ENCODE data around the gene P2RY13. TPM values are rescaled to one million over a fixed set of nuclear protein-coding genes. Genes with fewer than 3 reads are reported as not detected.

Gene P2RY13
- total RNA-seq, 1 experiment from 2014 or later, result not detected

GRCh38 chr3:151347432-151347831 lies 18.1 kb upstream of the P2RY13 start:
- no peaks in the 10 kb centered on the region for H3K9me3 Mint-ChIP-seq
- H2BK120ac ChIP-seq (ENCODE audit: low read depth, low read length, poor library complexity, severe bottlenecking), result no peak overlapping the region
- H4K8ac ChIP-seq (replicated peaks; ENCODE audit: insufficient read length, low read depth, low read length), result no peak overlapping the region
- peaks cover 4% of the 10 kb centered on the region for H3K4me1 ChIP-seq (ENCODE audit: insufficient read depth, low read length)
- H2BK12ac ChIP-seq (ENCODE audit: insufficient read length, low read depth, low read length), result no peak overlapping the region
- no peak overlapping the region for H2BK5ac ChIP-seq (ENCODE audit: insufficient read length, low read length)
- no peaks in the 10 kb centered on the region for H3K23me2 ChIP-seq (ENCODE audit: insufficient read length, low read depth, low read length, poor library complexity, severe bottlenecking)
- H3K79me2 ChIP-seq (ENCODE audit: insufficient read depth, low read length), result no peaks in the 10 kb centered on the region
- no peak overlapping the region for H3K23ac ChIP-seq (ENCODE audit: insufficient read length, low read depth, low read length)
- no peak overlapping the region for H3K4me2 ChIP-seq (ENCODE audit: insufficient read depth, insufficient read length, low read length)
- H4K5ac ChIP-seq (ENCODE audit: insufficient read length, low read depth, low read length), result no peak overlapping the region
- H2BK20ac ChIP-seq (ENCODE audit: low read depth, low read length, poor library complexity, severe bottlenecking), result no peak overlapping the region
- H3K4me1 Mint-ChIP-seq, result peaks cover 14 to 32% of the 10 kb centered on the region in 2 experiments
- H3K18ac ChIP-seq (ENCODE audit: insufficient read length, low read depth, low read length), result no peak overlapping the region
- H4K20me1 ChIP-seq (ENCODE audit: control insufficient read depth, insufficient read depth, insufficient read length), result no peaks in the 10 kb centered on the region
- no peak overlapping the region for H2AFZ ChIP-seq (ENCODE audit: low read length)
- H3K36me3 Mint-ChIP-seq (ENCODE audit: insufficient read depth in 1 of 3, low read depth in 3 of 3), result no peaks in the 10 kb centered on the region
- peak overlapping the region in 1 of 3 experiments; percentile 78; a peak in 2 of 7 replicates for H3K27ac Mint-ChIP-seq
- H2AK5ac ChIP-seq (ENCODE audit: insufficient read length, low read length), result no peak overlapping the region
- H3K27me3 ChIP-seq (ENCODE audit: insufficient read depth, low read length), result no peaks in the 10 kb centered on the region
- no peak overlapping the region for H3K9ac ChIP-seq (ENCODE audit: extremely low read depth, insufficient read length, low read length)
- H3K4ac ChIP-seq (ENCODE audit: low read depth, low read length), result no peak overlapping the region
- H3K79me1 ChIP-seq (ENCODE audit: insufficient read depth, low read depth, low read length, poor library complexity, severe bottlenecking), result no peaks in the 10 kb centered on the region
- WGBS (ENCODE audit: extremely low coverage, insufficient read length, low lambda C conversion rate), result no CpG with 5 or more reads among the region's 6 CpGs
- H4K91ac ChIP-seq (ENCODE audit: insufficient read length, low read depth, low read length), result no peak overlapping the region
- no peak overlapping the region for H3K4me3 Mint-ChIP-seq
- H2BK15ac ChIP-seq (ENCODE audit: low read depth, low read length), result no peak overlapping the region
- no peak overlapping the region for H3K14ac ChIP-seq (ENCODE audit: insufficient read depth, low read length)
- TF ChIP-seq CTCF (conservative IDR thresholded peaks at IDR 0.05), result no peak
- H3T11ph ChIP-seq (ENCODE audit: low read length), result no peak overlapping the region
- no peak for DNase-seq
- no peaks in the 10 kb centered on the region for H3K9me3 ChIP-seq (ENCODE audit: control insufficient read depth, low read depth, low read length)
- no peak overlapping the region for H3K56ac ChIP-seq (ENCODE audit: insufficient read length, low read depth, low read length)
- no peak overlapping the region for H3K27ac ChIP-seq (ENCODE audit: insufficient read length, low read depth, low read length)
- H3K27me3 Mint-ChIP-seq (ENCODE audit: low read depth), result no peaks in the 10 kb centered on the region
